HepG2 (cell line): ENCODE results near the gene ANK3. TPM values are rescaled to one million over a fixed set of nuclear protein-coding genes. Genes with fewer than 3 reads are reported as not detected.
A peak's percentile ranks its signal among the peaks of the same experiment; 100 is the strongest.

Source experiments
- ATAC-seq: fragments of 200-7000 bp; cut with Tn5 transposase; 3 replicates; pipeline ENCODE4 v1.9.1; 2020; ENCODE audit warnings: mild to moderate bottlenecking, moderate library complexity
- BruUV-seq: library from RNA; stranded (reverse); fragments of 400-500 nt; replicated peaks from 2 replicates; lab custom pipeline; 2021; lab: Mats Ljungman, UMichigan
- CTCF ChIA-PET: fragments of 300-600 bp; formaldehyde crosslinking; extraction: SDS; loops from one replicate; lab custom pipeline; 2021; ENCODE audit warnings: low total read pairs, inconsistent platforms, low intra/inter-chr PET ratio; lab: Yijun Ruan, JAX
- POLR2A ChIA-PET: fragments of 350-600 bp; sonication (Branson Sonifier 250); formaldehyde crosslinking; loops from one replicate; lab custom pipeline; 2020; ENCODE audit warnings: antibody characterized with exemption, inconsistent platforms; lab: Yijun Ruan, JAX
- DNase-seq: peaks from one replicate; pipeline ENCODE4 v3.0.0-alpha.2; 2015; ENCODE audit warnings: low spot score
- FAIRE-seq: peaks from 3 replicates; lab custom pipeline; 2011; peaks lifted over from hg19 to GRCh38; lab: Jason Lieb, UNC
- H2AFZ ChIP-seq: one replicate; pipeline ENCODE4 v1.6.1; 2011; ENCODE audit warnings: low read length, inconsistent platforms
- H3K27ac ChIP-seq: fragments of 300-600 bp; 3 replicates; pipeline ENCODE4 v1.8.0; 2011; ENCODE audit warnings: mixed run types, mild to moderate bottlenecking, mixed read lengths, low read length, inconsistent platforms; ENCODE audit not compliant: insufficient read depth; ENCODE audit errors: extremely low read length
- H3K27me3 ChIP-seq, 2 experiments: fragments of 200-600 bp in 1 of 2; 2 replicates in 1 of 2; 3 replicates in 1 of 2; pipeline versions ENCODE4 v1.6.0 to v1.8.0; 2011; ENCODE audit warnings: low read length in 2 of 2, mild to moderate bottlenecking in 2 of 2, moderate library complexity in 2 of 2, inconsistent platforms in 1 of 2; ENCODE audit not compliant: insufficient read depth in 2 of 2, control insufficient read depth in 1 of 2
- H3K36me3 ChIP-seq, 2 experiments: fragments of 200-600 bp in 1 of 2; replicated peaks in 1 of 2; 2 replicates in 1 of 2; 3 replicates in 1 of 2; pipeline versions ENCODE4 v1.5.1 to v1.8.0; 2011; ENCODE audit warnings: low read length in 2 of 2, inconsistent platforms in 1 of 2; ENCODE audit not compliant: insufficient read depth in 2 of 2, control insufficient read depth in 1 of 2
- H3K4me1 ChIP-seq: 2 replicates; pipeline ENCODE4 v1.5.1; 2012; ENCODE audit warnings: low read length, inconsistent platforms; ENCODE audit not compliant: insufficient read depth
- H3K4me2 ChIP-seq: 2 replicates; pipeline ENCODE4 v1.6.0; 2011; ENCODE audit warnings: low read depth, low read length, inconsistent platforms
- H3K4me3 ChIP-seq, 3 experiments: fragments of 200-600 bp in 1 of 3; sonication (generic), shearing (Covaris generic) in 1 of 3; replicated peaks in 1 of 3; 2 replicates each; pipeline ENCODE4 v1.5.1; 2011 to 2016; ENCODE audit warnings: low read length in 3 of 3, inconsistent platforms in 2 of 3, low read depth in 2 of 3, mild to moderate bottlenecking in 2 of 3, control low read depth in 1 of 3, mixed read lengths in 1 of 3; ENCODE audit not compliant: insufficient read depth in 1 of 3
- H3K79me2 ChIP-seq: one replicate; pipeline ENCODE4 v1.6.1; 2011; ENCODE audit warnings: low read length, inconsistent platforms; ENCODE audit not compliant: insufficient read depth
- H3K9ac ChIP-seq: 2 replicates; pipeline ENCODE4 v1.6.0; 2011; ENCODE audit warnings: mild to moderate bottlenecking, low read depth, low read length, inconsistent platforms; ENCODE audit not compliant: insufficient read depth
- H3K9me3 ChIP-seq: 2 replicates; pipeline ENCODE4 v1.5.1; 2012; ENCODE audit warnings: mild to moderate bottlenecking, low read length
- H4K20me1 ChIP-seq: 2 replicates; pipeline ENCODE4 v1.6.0; 2011; ENCODE audit warnings: inconsistent platforms, mild to moderate bottlenecking, low read length, moderate library complexity; ENCODE audit not compliant: insufficient read depth
- AGO2 ChIP-seq: fragments of 200-400 bp; formaldehyde crosslinking; optimal IDR thresholded peaks from 2 replicates; pipeline ENCODE3; 2017; ENCODE audit warnings: mild to moderate bottlenecking, low read depth, low read length, moderate library complexity
- ATF7 ChIP-seq, 2 experiments: fragments of 450-650 bp in 1 of 2; sonication (generic) in 1 of 2; formaldehyde crosslinking in 1 of 2; IDR thresholded peaks; 2 replicates each; pipeline versions ENCODE4 v1.4.0 to v1.6.1; 2016 to 2020; ENCODE audit warnings: antibody characterized with exemption in 1 of 2, mild to moderate bottlenecking in 1 of 2, missing genetic modification reagents in 1 of 2
- ATM ChIP-seq: fragments of 450-650 bp; IDR thresholded peaks from 2 replicates; pipeline ENCODE4 v1.7.1; 2017; ENCODE audit warnings: mild to moderate bottlenecking, borderline replicate concordance
- CAMTA2 ChIP-seq: sonication (generic); formaldehyde crosslinking; IDR thresholded peaks from 2 replicates; pipeline ENCODE4 v1.4.0; 2020; ENCODE audit warnings: mild to moderate bottlenecking, missing genetic modification reagents, borderline replicate concordance
- HNRNPK ChIP-seq: fragments of 200-400 bp; formaldehyde crosslinking; IDR thresholded peaks from 2 replicates; pipeline ENCODE4 v1.6.1; 2018; ENCODE audit warnings: low read length, low read depth, moderate library complexity, mild to moderate bottlenecking; ENCODE audit not compliant: poor library complexity, severe bottlenecking
- STAT5B ChIP-seq: sonication (generic); formaldehyde crosslinking; IDR thresholded peaks from 2 replicates; pipeline ENCODE4 v1.4.0; 2020; ENCODE audit warnings: missing genetic modification reagents
- ZNF557 ChIP-seq: sonication (generic); formaldehyde crosslinking; IDR thresholded peaks from 2 replicates; pipeline ENCODE4 v1.4.0; 2020; ENCODE audit warnings: missing genetic modification reagents
- ZNF781 ChIP-seq: sonication (generic); formaldehyde crosslinking; IDR thresholded peaks from 2 replicates; pipeline ENCODE4 v1.5.1; 2020; ENCODE audit warnings: borderline replicate concordance, mild to moderate bottlenecking, missing genetic modification reagents; ENCODE audit errors: not compliant biosample characterization
- WGBS: methylation state at CpG from one replicate; pipeline ENCODE4 v1.1.6; 2017; ENCODE audit warnings: low lambda C conversion rate; 5-methylcytosine and 5-hydroxymethylcytosine counted together
- in situ Hi-C: cut with HindIII; loops from 2 replicates; pipeline ENCODE4 v1.10.0; 2017; ENCODE audit warnings: low pct_unique_long_range_greater_than_20kb; ENCODE audit not compliant: extremely low pct_ligation_motif_present
- intact Hi-C: fragments of 100-400 bp; cut with micrococcal nuclease; formaldehyde crosslinking; loops from one replicate; pipeline ENCODE4 v1.10.0; 2022; ENCODE audit not compliant: unreplicated experiment
- polyA plus RNA-seq, 8 experiments: library from polyadenylated mRNA; depleted of rRNA in 3 of 8; stranded (reverse) in 7 of 8; unstranded in 1 of 8; fragments of >200 nt; fragmentation: Illumina TruSeq in 4 of 8; extraction: Trizol in 4 of 8; gene quantifications; 2 replicates each; pipeline versions ENCODE4 v1.2.1 to v1.2.3, GENCODE V29; 2011 to 2016; ENCODE audit warnings: low read depth in 4 of 8, missing spikeins in 1 of 8, mixed read lengths in 1 of 8; ENCODE audit not compliant: insufficient read depth in 1 of 8
- total RNA-seq, 5 experiments: library from RNA; depleted of rRNA; stranded (reverse); fragments of >200 nt; fragmentation: Illumina TruSeq; extraction: Trizol; gene quantifications; 2 replicates each; pipeline ENCODE4 v1.2.3, GENCODE V29; 2016; ENCODE audit warnings: low read depth in 1 of 5

Gene ANK3
- total and polyA plus RNA-seq, 2 of the 13 experiments (the other 11 are each of a cell fraction or from before 2014, with no cell fraction given) = not detected

GRCh38 chr10:60234551-60234950 is 155.1 kb downstream of the ANK3 start:
- no peak for FAIRE-seq
- CTCF ChIA-PET = no interaction called here
- WGBS = 2% methylated on average over 4 of the region's 4 CpGs

GRCh38 chr10:60230892-60231291 is 158.8 kb downstream of the ANK3 start:
- Histone ChIP-seq H3K4me1 (no peaks in the 10 kb centered on the region), H3K4me3 (no peak overlapping the region), H3K27ac (no peak overlapping the region), H2AFZ (no peak overlapping the region)
- TF ChIP-seq AGO2 (no peak), ZNF557 (CRISPR knock-in tag) (no peak), ATM (no peak), STAT5B (CRISPR knock-in tag) (no peak)
- TF ChIP-seq, all 625 proteins: peak for 0
- POLR2A ChIA-PET = no interaction called here
- H3K9me3 ChIP-seq = no peaks in the 10 kb centered on the region
- H3K4me2 ChIP-seq = no peak overlapping the region
- H3K36me3 ChIP-seq = no peaks in the 10 kb centered on the region
- intact Hi-C loops = no loop called here
- in situ Hi-C loops = no loop called here
- DNase-seq = no peak
- H3K27me3 ChIP-seq = no peaks in the 10 kb centered on the region
- H3K79me2 ChIP-seq = no peaks in the 10 kb centered on the region
- BruUV-seq = no TSS peak
- H4K20me1 ChIP-seq = no peaks in the 10 kb centered on the region
- CTCF ChIA-PET = no interaction called here
- no peak overlapping the region for H3K9ac ChIP-seq
- FAIRE-seq = no peak
- no peak for ATAC-seq

More at GRCh38 chr10:60234551-60234950, 155.1 kb downstream of the ANK3 start:
- in situ Hi-C loops = no loop called here
- Histone ChIP-seq H2AFZ (no peak overlapping the region), H3K79me2 (no peaks in the 10 kb centered on the region), H3K4me1 (no peaks in the 10 kb centered on the region), H4K20me1 (no peaks in the 10 kb centered on the region), H3K27me3 (no peaks in the 10 kb centered on the region), H3K9me3 (no peaks in the 10 kb centered on the region), H3K9ac (no peak overlapping the region), H3K4me2 (no peak overlapping the region), H3K27ac (no peak overlapping the region), H3K36me3 (no peaks in the 10 kb centered on the region), H3K4me3 (no peak overlapping the region)
- no peak for ATAC-seq
- BruUV-seq = no TSS peak
- DNase-seq = no peak
- intact Hi-C loops = no loop called here
- POLR2A ChIA-PET = no interaction called here
- TF ChIP-seq ZNF781 (no peak), ATF7 (IDR thresholded peaks at IDR 0.05) (peak; percentile 24; the same call in 1 of the 2 replicates), ATF7 (CRISPR knock-in tag; IDR thresholded peaks at IDR 0.05) (no peak), HNRNPK (no peak), CAMTA2 (no peak)
